Loucy (cell line): Measurements from ENCODE around the gene PCDHGA7.

Experiments
- H2AFZ ChIP-seq: fragments of 200-600 bp; sonication (generic); 2 replicates; pipeline ENCODE4 v1.6.0; 2016; ENCODE audit warnings: antibody characterized with exemption, mild to moderate bottlenecking, low read length, moderate library complexity
- H3F3A ChIP-seq: fragments of 200-600 bp; 2 replicates; pipeline ENCODE4 v1.6.0; 2016; ENCODE audit warnings: antibody characterized with exemption, low read depth, mild to moderate bottlenecking
- H3K27me3 ChIP-seq: fragments of 200-600 bp; sonication (generic); 2 replicates; pipeline ENCODE4 v1.6.1; 2014; ENCODE audit warnings: low read length, mild to moderate bottlenecking; ENCODE audit not compliant: insufficient read depth, poor library complexity, severe bottlenecking
- H3K36me3 ChIP-seq: fragments of 200-600 bp; sonication (generic); 2 replicates; pipeline ENCODE4 v1.6.1; 2016; ENCODE audit warnings: low read length; ENCODE audit not compliant: insufficient read depth
- H3K4me1 ChIP-seq: fragments of 200-600 bp; sonication (generic); 2 replicates; pipeline ENCODE4 v1.5.1; 2014; ENCODE audit warnings: low read length, mild to moderate bottlenecking; ENCODE audit not compliant: insufficient read depth, poor library complexity, severe bottlenecking
- H3K4me2 ChIP-seq: fragments of 200-600 bp; sonication (generic); 2 replicates; pipeline ENCODE4 v1.6.0; 2014; ENCODE audit warnings: antibody characterized with exemption, low read length, low read depth, mild to moderate bottlenecking; ENCODE audit not compliant: poor library complexity, severe bottlenecking
- H3K4me3 ChIP-seq: fragments of 200-600 bp; sonication (generic); 2 replicates; pipeline ENCODE4 v1.5.1; 2014; ENCODE audit warnings: low read length, mild to moderate bottlenecking, mixed read lengths; ENCODE audit not compliant: poor library complexity, severe bottlenecking
- H3K79me2 ChIP-seq: fragments of 200-600 bp; sonication (generic); 2 replicates; pipeline ENCODE4 v1.6.1; 2014; ENCODE audit warnings: low read length; ENCODE audit not compliant: insufficient read depth
- H3K9ac ChIP-seq: fragments of 200-600 bp; sonication (generic); 2 replicates; pipeline ENCODE4 v1.6.0; 2014; ENCODE audit warnings: mild to moderate bottlenecking, low read depth, low read length, moderate library complexity; ENCODE audit not compliant: poor library complexity, severe bottlenecking
- H3K9me2 ChIP-seq: fragments of 200-600 bp; sonication (generic); replicated peaks from 2 replicates; pipeline ENCODE4 v1.6.1; 2016; ENCODE audit warnings: low read depth, low read length, mixed read lengths
- H3K9me3 ChIP-seq: fragments of 200-600 bp; sonication (generic); 2 replicates; pipeline ENCODE4 v1.6.1; 2014; ENCODE audit warnings: mild to moderate bottlenecking, antibody characterized with exemption, low read length, low read depth; ENCODE audit not compliant: insufficient read depth
- H4K20me1 ChIP-seq: fragments of 200-600 bp; sonication (generic); 2 replicates; pipeline ENCODE4 v1.6.0; 2014; ENCODE audit warnings: antibody characterized with exemption, low read length, mild to moderate bottlenecking; ENCODE audit not compliant: insufficient read depth, poor library complexity, severe bottlenecking
- EZH2phosphoT487 ChIP-seq: fragments of 200-600 bp; IDR thresholded peaks from 2 replicates; pipeline ENCODE4 v1.6.1; 2018; ENCODE audit warnings: antibody characterized with exemption, mild to moderate bottlenecking, moderate library complexity, borderline replicate concordance
- TF ChIP-seq, protein P1 (sequence below): fragments of 200-600 bp; sonication (generic); conservative IDR thresholded peaks from 2 replicates; pipeline ENCODE4 v1.5.1; 2014; ENCODE audit warnings: mild to moderate bottlenecking, antibody characterized with exemption, low read length

The PCDHGA7 gene

GRCh38 chr5:141342773-141343172, 39.8 kb upstream of the PCDHGA7 start:
- no peaks in the 10 kb centered on the region for H3F3A ChIP-seq
- H3K9me2 ChIP-seq = no peaks in the 10 kb centered on the region
- H4K20me1 ChIP-seq = no peaks in the 10 kb centered on the region
- H3K36me3 ChIP-seq = no peaks in the 10 kb centered on the region
- TF ChIP-seq, protein P1, sequence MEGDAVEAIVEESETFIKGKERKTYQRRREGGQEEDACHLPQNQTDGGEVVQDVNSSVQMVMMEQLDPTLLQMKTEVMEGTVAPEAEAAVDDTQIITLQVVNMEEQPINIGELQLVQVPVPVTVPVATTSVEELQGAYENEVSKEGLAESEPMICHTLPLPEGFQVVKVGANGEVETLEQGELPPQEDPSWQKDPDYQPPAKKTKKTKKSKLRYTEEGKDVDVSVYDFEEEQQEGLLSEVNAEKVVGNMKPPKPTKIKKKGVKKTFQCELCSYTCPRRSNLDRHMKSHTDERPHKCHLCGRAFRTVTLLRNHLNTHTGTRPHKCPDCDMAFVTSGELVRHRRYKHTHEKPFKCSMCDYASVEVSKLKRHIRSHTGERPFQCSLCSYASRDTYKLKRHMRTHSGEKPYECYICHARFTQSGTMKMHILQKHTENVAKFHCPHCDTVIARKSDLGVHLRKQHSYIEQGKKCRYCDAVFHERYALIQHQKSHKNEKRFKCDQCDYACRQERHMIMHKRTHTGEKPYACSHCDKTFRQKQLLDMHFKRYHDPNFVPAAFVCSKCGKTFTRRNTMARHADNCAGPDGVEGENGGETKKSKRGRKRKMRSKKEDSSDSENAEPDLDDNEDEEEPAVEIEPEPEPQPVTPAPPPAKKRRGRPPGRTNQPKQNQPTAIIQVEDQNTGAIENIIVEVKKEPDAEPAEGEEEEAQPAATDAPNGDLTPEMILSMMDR = no peak
- TF ChIP-seq EZH2phosphoT487 = no peak
- H3K9me3 ChIP-seq = no peaks in the 10 kb centered on the region
- H3K4me3 ChIP-seq = no peak overlapping the region
- H3K4me1 ChIP-seq = no peaks in the 10 kb centered on the region
- H3K4me2 ChIP-seq = no peak overlapping the region
- H3K79me2 ChIP-seq = no peaks in the 10 kb centered on the region
- no peak overlapping the region for H3K9ac ChIP-seq
- no peaks in the 10 kb centered on the region for H3K27me3 ChIP-seq
- no peak overlapping the region for H2AFZ ChIP-seq

GRCh38 chr5:141343242-141343952, 39.1 kb upstream of the PCDHGA7 start, which contains the start of gene PCDHGA3:
Gene PCDHGA3 (plus strand): TSS chr5:141343829. CDS start chr5:141344034, 205 bp downstream.
- no peak within 1 kb of the TSS for H3K9ac ChIP-seq
- no peak within 1 kb of the TSS for H3K4me3 ChIP-seq
- no peaks in the 10 kb centered on the region for H3K9me3 ChIP-seq
- H2AFZ ChIP-seq = no peak within 1 kb of the TSS
- no peaks in the 10 kb centered on the region for H4K20me1 ChIP-seq
- no peaks in the 10 kb centered on the region for H3K27me3 ChIP-seq
- no peaks in the 10 kb centered on the region for H3K79me2 ChIP-seq
- H3K4me2 ChIP-seq = no peak within 1 kb of the TSS
- TF ChIP-seq, protein P1 = peak; percentile 40; the same call in 1 of the 2 replicates
- TF ChIP-seq EZH2phosphoT487 = no peak
- H3F3A ChIP-seq = no peaks in the 10 kb centered on the region
- H3K36me3 ChIP-seq = no peaks in the 10 kb centered on the region
- no peaks in the 10 kb centered on the region for H3K4me1 ChIP-seq
- no peaks in the 10 kb centered on the region for H3K9me2 ChIP-seq

DNA sequence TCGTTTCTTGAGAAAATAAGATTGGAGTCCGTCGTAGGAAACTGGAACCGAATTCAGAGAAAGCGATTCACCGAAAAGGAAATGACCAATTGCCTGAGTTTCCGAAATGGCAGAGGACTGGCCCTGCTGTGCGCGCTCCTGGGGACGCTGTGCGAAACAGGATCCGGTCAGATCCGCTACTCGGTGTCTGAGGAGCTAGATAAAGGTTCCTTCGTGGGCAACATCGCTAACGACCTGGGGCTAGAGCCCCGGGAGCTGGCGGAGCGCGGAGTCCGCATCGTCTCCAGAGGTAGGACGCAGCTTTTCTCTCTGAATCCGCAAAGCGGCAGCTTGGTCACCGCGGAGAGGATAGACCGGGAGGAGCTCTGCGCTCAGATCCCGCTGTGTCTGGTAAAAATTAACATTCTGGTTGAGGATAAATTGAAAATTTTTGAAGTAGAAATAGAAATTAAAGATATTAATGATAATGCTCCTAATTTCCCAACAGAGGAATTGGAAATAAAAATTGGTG, 38.5 kb upstream of the PCDHGA7 start:
- H3K9me2 ChIP-seq = no peaks in the 10 kb centered on the region
- H3F3A ChIP-seq = no peaks in the 10 kb centered on the region
- H3K9ac ChIP-seq = no peak overlapping the region
- no peak overlapping the region for H3K4me3 ChIP-seq
- H3K4me2 ChIP-seq = no peak overlapping the region
- no peaks in the 10 kb centered on the region for H4K20me1 ChIP-seq
- H2AFZ ChIP-seq = no peak overlapping the region
- H3K79me2 ChIP-seq = no peaks in the 10 kb centered on the region
- TF ChIP-seq, protein P1 = no peak
- no peak for TF ChIP-seq EZH2phosphoT487
- no peaks in the 10 kb centered on the region for H3K27me3 ChIP-seq
- H3K9me3 ChIP-seq = no peaks in the 10 kb centered on the region
- no peaks in the 10 kb centered on the region for H3K36me3 ChIP-seq
- H3K4me1 ChIP-seq = no peaks in the 10 kb centered on the region
